Hair follicular keratinocyte (primary cell): ENCODE measurements around the gene MPHOSPH8. TPM values are rescaled to one million over a fixed set of nuclear protein-coding genes. Genes with fewer than 3 reads are reported as not detected.

Source experiments
- total RNA-seq: library from RNA; depleted of rRNA; stranded (reverse); fragments of >200 nt; gene quantifications from 2 replicates; pipeline ENCODE4 v1.2.3, GENCODE V29; 2015

MPHOSPH8 gene, protein sequence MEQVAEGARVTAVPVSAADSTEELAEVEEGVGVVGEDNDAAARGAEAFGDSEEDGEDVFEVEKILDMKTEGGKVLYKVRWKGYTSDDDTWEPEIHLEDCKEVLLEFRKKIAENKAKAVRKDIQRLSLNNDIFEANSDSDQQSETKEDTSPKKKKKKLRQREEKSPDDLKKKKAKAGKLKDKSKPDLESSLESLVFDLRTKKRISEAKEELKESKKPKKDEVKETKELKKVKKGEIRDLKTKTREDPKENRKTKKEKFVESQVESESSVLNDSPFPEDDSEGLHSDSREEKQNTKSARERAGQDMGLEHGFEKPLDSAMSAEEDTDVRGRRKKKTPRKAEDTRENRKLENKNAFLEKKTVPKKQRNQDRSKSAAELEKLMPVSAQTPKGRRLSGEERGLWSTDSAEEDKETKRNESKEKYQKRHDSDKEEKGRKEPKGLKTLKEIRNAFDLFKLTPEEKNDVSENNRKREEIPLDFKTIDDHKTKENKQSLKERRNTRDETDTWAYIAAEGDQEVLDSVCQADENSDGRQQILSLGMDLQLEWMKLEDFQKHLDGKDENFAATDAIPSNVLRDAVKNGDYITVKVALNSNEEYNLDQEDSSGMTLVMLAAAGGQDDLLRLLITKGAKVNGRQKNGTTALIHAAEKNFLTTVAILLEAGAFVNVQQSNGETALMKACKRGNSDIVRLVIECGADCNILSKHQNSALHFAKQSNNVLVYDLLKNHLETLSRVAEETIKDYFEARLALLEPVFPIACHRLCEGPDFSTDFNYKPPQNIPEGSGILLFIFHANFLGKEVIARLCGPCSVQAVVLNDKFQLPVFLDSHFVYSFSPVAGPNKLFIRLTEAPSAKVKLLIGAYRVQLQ
- total RNA-seq = 11.1 and 13.7 TPM in 2 replicates

DNA sequence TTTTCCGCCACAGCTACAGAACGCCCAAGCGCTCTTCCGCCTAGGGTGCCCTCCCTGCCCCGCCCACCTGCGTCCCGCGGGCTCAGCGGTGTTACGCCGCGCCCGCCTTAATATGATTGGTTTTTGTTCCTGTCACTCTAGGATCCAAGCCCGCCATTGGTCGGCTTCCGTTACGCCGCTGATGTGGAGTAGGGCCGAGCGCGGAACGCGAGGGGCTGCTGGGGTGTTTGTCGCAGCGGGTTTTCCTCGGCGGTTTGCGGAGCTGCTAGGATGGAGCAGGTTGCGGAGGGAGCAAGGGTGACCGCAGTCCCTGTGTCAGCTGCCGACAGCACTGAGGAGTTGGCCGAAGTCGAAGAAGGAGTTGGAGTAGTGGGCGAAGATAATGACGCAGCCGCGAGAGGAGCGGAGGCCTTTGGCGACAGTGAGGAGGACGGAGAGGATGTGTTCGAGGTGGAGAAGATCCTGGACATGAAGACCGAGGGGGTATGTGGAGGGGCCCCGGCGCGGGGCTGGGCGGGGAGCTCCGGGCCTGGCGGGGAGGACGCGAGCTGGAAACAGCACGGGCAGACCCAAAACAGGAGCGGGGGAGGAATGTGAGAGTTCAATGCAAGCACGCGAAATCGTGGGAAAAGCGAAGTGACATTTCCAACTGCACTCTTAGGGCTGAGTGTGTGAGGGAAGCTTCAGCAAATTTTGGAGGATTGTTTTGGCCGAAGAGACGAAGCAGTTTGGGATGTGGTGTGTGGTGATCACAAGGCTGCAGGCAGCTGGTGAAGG is at the start of gene MPHOSPH8:
Gene MPHOSPH8, plus strand, starts transcription at position 181 of the 777 bp plus-strand sequence. Its CDS starts 90 bp downstream, at position 271.

Other genes with a start within 250 kb of the MPHOSPH8 start
- not detected in 2 replicates for gene TPTE2, start 72.1 kb upstream of the MPHOSPH8 start, total RNA-seq
- 31.4 and 48.4 TPM in 2 replicates for gene PSPC1, start 149.3 kb downstream of the MPHOSPH8 start, total RNA-seq
- gene ZMYM5, start 230.0 kb downstream of the MPHOSPH8 start, total RNA-seq = 3.8 and 7.7 TPM in 2 replicates